WI38 (cell line): Measurements from ENCODE around the gene CRAMP1.
"Not testable (repeated sequence)": the region's sequence is repeated elsewhere in the genome, so short reads cannot be mapped to it uniquely, and the experiment has no call there.

Experiments
- H3K4me3 ChIP-seq: 2 replicates; pipeline ENCODE4 v1.5.1; 2011; ENCODE audit warnings: low read depth, mild to moderate bottlenecking, control low read depth, low read length
- CTCF ChIP-seq: IDR thresholded peaks from 2 replicates; pipeline ENCODE4 v1.5.1; 2012; ENCODE audit warnings: low read depth, mild to moderate bottlenecking, control low read depth, low read length

The CRAMP1 gene

GRCh38 chr16:1581804-1582203 lies 30.4 kb upstream of the CRAMP1 start:
- no peak overlapping the region for H3K4me3 ChIP-seq
- TF ChIP-seq CTCF = no peak

- no peak overlapping the region for H3K4me3 ChIP-seq
- TF ChIP-seq CTCF = no peak
These were observed 29.0 kb upstream of the CRAMP1 start for GRCh38 chr16:1583180-1583579.

- TF ChIP-seq CTCF = no peak
- H3K4me3 ChIP-seq = no peak overlapping the region
These were observed 27.2 kb upstream of the CRAMP1 start for GRCh38 chr16:1584926-1585484.

- H3K4me3 ChIP-seq = no peak overlapping the region
- no peak for TF ChIP-seq CTCF
These were observed 21.8 kb upstream of the CRAMP1 start for GRCh38 chr16:1590366-1590765.

- TF ChIP-seq CTCF = no peak
- H3K4me3 ChIP-seq = no peak overlapping the region
These were observed 21.0 kb upstream of the CRAMP1 start for GRCh38 chr16:1590930-1591705.

GRCh38 chr16:1592446-1592845 lies 19.7 kb upstream of the CRAMP1 start:
- TF ChIP-seq CTCF = no peak
- H3K4me3 ChIP-seq = no peak overlapping the region

GRCh38 chr16:1595511-1595910 lies 16.6 kb upstream of the CRAMP1 start:
- H3K4me3 ChIP-seq = not testable (repeated sequence)

GRCh38 chr16:1596516-1596915 lies 15.6 kb upstream of the CRAMP1 start:
- TF ChIP-seq CTCF = no peak

More at GRCh38 chr16:1596516-1596915, 15.6 kb upstream of the CRAMP1 start:
- no peak overlapping the region for H3K4me3 ChIP-seq
